Articular chondrocyte of knee joint (primary cell): Measurements from ENCODE around the gene SPANXA2. TPM values are rescaled to one million over a fixed set of nuclear protein-coding genes. Genes with fewer than 3 reads are reported as not detected.

Experiments used
- total RNA-seq: library from RNA; depleted of rRNA; stranded (reverse); fragments of >200 nt; gene quantifications from 2 replicates; pipeline ENCODE4 v1.2.3, GENCODE V29; 2012

The SPANXA2 gene
- 0.22 TPM in 1 of 2 replicates, not detected in the other for total RNA-seq

GRCh38 chrX:141589408-141589807 is at the start of gene SPANXA2:
Gene SPANXA2 (plus strand): TSS chrX:141589708. CDS start chrX:141589768, 60 bp downstream.

GRCh38 chrX:141584638-141585037 is 4.9 kb upstream of the SPANXA2 start, which contains the start of gene SPANXA1:
Gene SPANXA1 (minus strand): TSS chrX:141584738. CDS start chrX:141584678, 60 bp downstream.

Other genes with a start within 250 kb of the SPANXA2 start
- 0.22 TPM in 1 of 2 replicates, not detected in the other for gene SPANXA1, start 5.0 kb upstream of the SPANXA2 start, total RNA-seq
- not detected in 2 replicates for gene SPANXD, start 109.0 kb downstream of the SPANXA2 start, total RNA-seq
- not detected in 2 replicates for gene MAGEC3, start 248.6 kb downstream of the SPANXA2 start, total RNA-seq